ENCODE data around the gene XPR1. TPM values are rescaled to one million over a fixed set of nuclear protein-coding genes. Genes with fewer than 3 reads are reported as not detected.

The XPR1 gene
- total RNA-seq, 2 donors from 2014 or later, result 39.3 to 50.9 TPM

- 92 to 100% methylated on average over 3 of the region's 3 CpGs for WGBS, 2 experiments (ENCODE audit: insufficient coverage in 1 of 2, insufficient read length in 1 of 2)
- H3K27me3 ChIP-seq (ENCODE audit: control insufficient read depth, insufficient read depth, low read length, poor library complexity, severe bottlenecking), result no peaks in the 10 kb centered on the region
- Mint-ChIP-seq H3K9me3 (no peaks in the 10 kb centered on the region), H3K27ac (no peak overlapping the region), H3K36me3 (ENCODE audit: low read depth) (no peaks in the 10 kb centered on the region), H3K4me1 (peaks cover 45% of the 10 kb centered on the region), H3K27me3 (ENCODE audit: insufficient read depth) (no peaks in the 10 kb centered on the region), H3K4me3 (no peak overlapping the region)
- H3K9me3 ChIP-seq (ENCODE audit: control insufficient read depth, low read length), result no peaks in the 10 kb centered on the region
- TF ChIP-seq CTCF (conservative IDR thresholded peaks at IDR 0.05), result no peak
- no peak overlapping the region for H3K27ac ChIP-seq (ENCODE audit: low read depth, low read length)
- no peak overlapping the region for H3K9ac ChIP-seq (ENCODE audit: extremely low read depth, low read length, poor library complexity, severe bottlenecking)
- H3K36me3 ChIP-seq (ENCODE audit: control insufficient read depth, insufficient read depth, low read length), result no peaks in the 10 kb centered on the region
- no peak for DNase-seq
- H3K4me3 ChIP-seq (ENCODE audit: low read length), result no peak overlapping the region
- peaks cover 34% of the 10 kb centered on the region for H3K4me1 ChIP-seq (ENCODE audit: control insufficient read depth, insufficient read depth, low read length)
Measured at GRCh38 chr1:180929389-180929788, 297.6 kb downstream of the XPR1 start.

- no peaks in the 10 kb centered on the region for H3K27me3 Mint-ChIP-seq (ENCODE audit: insufficient read depth)
- Histone ChIP-seq H3K9ac (ENCODE audit: extremely low read depth, low read length, poor library complexity, severe bottlenecking) (no peak overlapping the region), H3K36me3 (ENCODE audit: control insufficient read depth, insufficient read depth, low read length) (no peaks in the 10 kb centered on the region), H3K4me3 (ENCODE audit: low read length) (no peak overlapping the region), H3K27ac (ENCODE audit: low read depth, low read length) (peak overlapping the region; percentile 86), H3K9me3 (ENCODE audit: control insufficient read depth, low read length) (no peaks in the 10 kb centered on the region), H3K4me1 (ENCODE audit: control insufficient read depth, insufficient read depth, low read length) (peaks cover 25% of the 10 kb centered on the region), H3K27me3 (ENCODE audit: control insufficient read depth, insufficient read depth, low read length, poor library complexity, severe bottlenecking) (no peaks in the 10 kb centered on the region)
- no peak overlapping the region for H3K4me3 Mint-ChIP-seq
- H3K27ac Mint-ChIP-seq, result no peak overlapping the region
- WGBS, 2 experiments (ENCODE audit: insufficient coverage in 1 of 2, insufficient read length in 1 of 2), result 92 to 95% methylated on average over 5 of the region's 5 CpGs
- no peaks in the 10 kb centered on the region for H3K36me3 Mint-ChIP-seq (ENCODE audit: low read depth)
- H3K9me3 Mint-ChIP-seq, result no peaks in the 10 kb centered on the region
- peaks cover 35% of the 10 kb centered on the region for H3K4me1 Mint-ChIP-seq
- TF ChIP-seq CTCF (conservative IDR thresholded peaks at IDR 0.05), result no peak
- DNase-seq, result no peak
Measured at GRCh38 chr1:180930687-180931086, 298.9 kb downstream of the XPR1 start.

GRCh38 chr1:180931529-180931928, 299.7 kb downstream of the XPR1 start:
- Histone ChIP-seq H3K4me3 (ENCODE audit: low read length) (no peak overlapping the region), H3K27me3 (ENCODE audit: control insufficient read depth, insufficient read depth, low read length, poor library complexity, severe bottlenecking) (no peaks in the 10 kb centered on the region), H3K9ac (ENCODE audit: extremely low read depth, low read length, poor library complexity, severe bottlenecking) (no peak overlapping the region), H3K4me1 (ENCODE audit: control insufficient read depth, insufficient read depth, low read length) (peaks cover 17% of the 10 kb centered on the region), H3K27ac (ENCODE audit: low read depth, low read length) (peak overlapping the region; percentile 86), H3K9me3 (ENCODE audit: control insufficient read depth, low read length) (no peaks in the 10 kb centered on the region), H3K36me3 (ENCODE audit: control insufficient read depth, insufficient read depth, low read length) (no peaks in the 10 kb centered on the region)
- Mint-ChIP-seq H3K36me3 (ENCODE audit: low read depth) (peaks cover under 1% of the 10 kb centered on the region), H3K4me1 (peaks cover 28% of the 10 kb centered on the region), H3K27ac (no peak overlapping the region), H3K27me3 (ENCODE audit: insufficient read depth) (no peaks in the 10 kb centered on the region), H3K9me3 (no peaks in the 10 kb centered on the region), H3K4me3 (no peak overlapping the region)
- no peak for TF ChIP-seq CTCF (conservative IDR thresholded peaks at IDR 0.05)
- no peak for DNase-seq
- WGBS, 2 experiments (ENCODE audit: insufficient coverage in 1 of 2, insufficient read length in 1 of 2), result 88 to 95% methylated on average over 2 to 4 of the region's 4 CpGs
